HG03039 (cell line): ENCODE data around the gene CNTRL.
"Not testable (repeated sequence)": the region's sequence is repeated elsewhere in the genome, so short reads cannot be mapped to it uniquely, and the experiment has no call there.

Source experiments
- ATAC-seq: cut with Tn5 transposase; IDR thresholded peaks from one replicate; pipeline ENCODE4 v1.9.1; 2021; ENCODE audit warnings: mild to moderate bottlenecking, moderate library complexity; ENCODE audit not compliant: unreplicated experiment

Gene CNTRL

DNA sequence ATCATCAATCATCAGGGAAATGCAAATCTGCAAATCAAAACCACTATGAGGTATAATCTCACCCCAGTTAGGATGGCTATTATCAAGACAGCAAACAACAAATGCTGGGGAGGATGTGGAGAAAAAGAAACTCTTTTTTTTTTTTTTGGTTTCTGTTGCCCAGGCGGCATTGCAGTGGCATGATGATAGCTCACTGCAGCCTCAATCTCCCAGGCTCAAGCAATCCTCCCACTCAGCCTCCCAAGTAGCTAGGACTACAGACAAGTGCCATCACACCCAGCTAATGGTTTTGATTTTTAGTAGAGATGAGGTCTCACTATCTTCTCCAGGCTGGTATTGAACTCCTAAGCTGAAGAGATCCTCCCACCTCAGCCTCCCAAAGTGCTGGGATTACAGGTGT, 5.4 kb upstream of the CNTRL start:
- ATAC-seq = no peak

DNA sequence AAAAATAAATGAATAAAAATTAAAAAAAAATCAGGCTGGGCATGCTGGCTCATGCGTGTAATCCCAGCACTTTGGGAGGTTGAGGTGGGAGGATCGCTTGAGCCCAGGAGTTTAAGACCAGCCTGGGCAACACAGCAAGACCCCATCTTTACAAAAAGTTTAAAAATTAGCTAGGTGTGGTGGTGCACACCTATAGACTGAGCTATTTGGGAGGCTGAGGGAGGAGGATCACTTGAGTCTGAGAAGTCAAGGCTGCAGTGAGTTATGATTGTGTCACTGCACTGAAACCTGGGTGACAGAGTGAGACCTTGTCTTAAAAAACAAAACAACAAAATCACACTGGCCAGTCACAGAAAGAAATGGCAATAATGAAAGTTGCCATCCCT, 3.4 kb upstream of the CNTRL start:
- ATAC-seq = no peak

DNA sequence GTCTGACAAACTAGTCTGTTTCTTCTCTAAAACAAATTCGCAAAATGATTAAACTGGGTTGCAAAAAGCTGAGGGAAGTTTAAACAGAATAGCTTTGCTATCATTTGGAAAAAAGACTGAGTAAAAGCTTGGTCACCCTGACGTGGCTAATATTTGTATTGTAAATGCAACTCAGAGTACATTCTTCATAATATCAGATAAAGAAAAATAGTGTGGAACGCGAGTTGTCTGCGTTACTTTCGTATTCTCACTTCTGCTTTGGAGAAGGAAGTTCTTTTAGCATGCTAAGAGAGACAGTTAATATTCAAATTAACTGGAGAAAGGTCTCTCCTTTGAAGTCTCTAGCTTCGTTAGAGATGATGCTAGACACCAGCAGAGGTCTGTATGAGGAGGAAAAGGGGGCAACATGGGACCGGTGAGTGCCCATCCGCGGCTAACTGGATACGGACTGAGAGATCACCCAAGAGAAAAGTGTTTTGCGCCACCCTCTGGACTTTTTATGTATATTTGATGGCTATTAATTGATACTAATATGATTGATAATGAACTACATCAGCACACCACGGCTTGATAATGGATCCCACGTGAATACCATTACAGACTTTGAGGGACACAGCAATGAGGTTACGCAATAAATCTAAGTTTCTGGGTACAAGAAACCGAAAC, 2.9 kb upstream of the CNTRL start:
- no peak for ATAC-seq

DNA sequence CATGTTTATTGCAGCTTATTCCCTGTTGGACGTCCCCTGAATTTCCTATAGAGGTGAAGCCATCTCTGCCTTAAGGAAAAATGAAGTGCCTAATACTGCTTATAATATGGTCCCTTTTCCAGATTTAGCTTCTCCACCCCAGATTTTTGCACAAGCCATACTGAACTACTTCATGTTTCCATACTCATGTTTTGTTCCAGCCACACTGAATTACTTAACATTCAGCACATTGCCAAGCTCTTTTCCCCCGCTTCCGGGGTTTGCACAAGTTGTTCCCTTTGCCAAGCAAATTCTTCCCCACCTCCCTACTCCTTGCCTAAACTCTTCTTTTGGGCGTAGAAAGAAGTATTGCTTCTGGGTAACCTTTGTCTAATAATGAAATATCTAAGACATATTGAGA, 1.7 kb upstream of the CNTRL start:
- ATAC-seq = no peak

DNA sequence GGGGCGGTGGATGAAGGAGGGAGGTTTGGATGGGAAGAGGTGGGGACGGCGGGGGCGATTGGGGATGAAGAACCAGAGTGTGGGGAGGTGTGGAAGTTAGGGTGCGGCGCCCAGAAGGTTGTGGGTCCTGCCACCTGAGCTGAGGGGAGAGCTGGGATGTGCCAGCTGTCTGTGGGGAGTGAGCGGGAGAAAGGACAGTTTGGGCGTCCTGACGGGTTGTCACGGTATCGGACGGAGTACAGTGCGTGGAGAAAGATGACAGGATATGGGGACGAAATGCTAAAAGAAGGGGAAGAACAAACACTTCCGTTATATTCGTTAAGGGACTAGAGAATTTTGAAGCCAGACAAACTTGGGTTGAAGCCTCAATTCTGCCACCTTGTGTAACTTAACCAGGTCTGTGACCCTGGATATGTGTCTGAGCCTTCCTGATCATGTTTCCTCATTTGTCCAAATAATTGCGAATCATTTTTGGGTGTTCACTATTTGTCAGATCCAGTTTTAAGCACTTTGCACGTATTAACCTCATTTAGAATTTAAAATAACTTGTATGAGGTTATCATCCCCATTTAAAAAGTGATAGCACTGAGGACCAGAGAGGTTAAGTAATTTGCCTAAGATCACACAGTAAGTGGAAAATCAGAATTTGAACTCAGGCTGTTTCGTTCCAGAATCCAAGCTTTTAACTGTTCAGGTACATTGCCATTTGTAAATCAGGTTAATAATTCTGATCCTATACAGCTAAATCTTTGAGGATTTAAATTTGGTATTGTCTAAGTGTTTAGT, 689 bp downstream of the CNTRL start:
- ATAC-seq = peak; percentile 2

DNA sequence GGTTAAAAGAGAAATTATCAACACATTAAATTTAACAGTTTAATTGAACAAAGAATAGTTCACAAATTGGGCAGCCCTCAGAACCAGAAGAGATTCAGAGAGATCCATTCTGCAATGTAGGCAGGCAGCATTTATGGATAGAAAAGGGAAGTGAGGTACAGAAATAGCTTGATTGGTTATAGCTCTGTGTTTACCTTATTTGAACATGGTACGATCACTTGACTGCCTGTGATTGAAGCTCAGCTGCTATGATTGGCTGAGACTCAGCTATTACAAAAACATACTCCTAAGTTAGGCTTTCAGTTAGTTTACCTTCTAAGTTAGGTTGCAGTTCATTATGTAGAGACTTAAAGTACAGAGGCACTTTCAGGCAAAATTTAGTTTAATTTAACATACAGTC, 7.3 kb downstream of the CNTRL start:
- ATAC-seq = no peak

DNA sequence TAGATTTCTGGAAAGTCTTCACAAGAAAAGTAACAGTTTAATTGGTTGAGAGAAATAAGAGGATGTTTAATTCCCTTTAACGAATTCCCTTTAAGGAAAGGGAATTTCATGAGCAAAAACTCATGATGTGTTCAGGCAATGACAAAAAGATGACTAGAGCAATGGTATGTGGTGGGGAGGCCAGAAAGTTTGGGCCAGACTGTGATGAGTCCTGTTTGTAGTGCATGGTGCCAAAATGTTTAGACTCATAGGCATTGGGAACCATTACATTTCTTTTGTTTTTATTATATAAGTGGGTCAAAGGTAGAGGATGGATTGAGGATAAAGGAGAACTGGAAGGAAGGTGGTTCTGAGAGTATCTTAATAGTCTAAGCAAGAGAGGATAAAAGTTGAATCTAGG, 10.9 kb downstream of the CNTRL start:
- ATAC-seq = no peak

DNA sequence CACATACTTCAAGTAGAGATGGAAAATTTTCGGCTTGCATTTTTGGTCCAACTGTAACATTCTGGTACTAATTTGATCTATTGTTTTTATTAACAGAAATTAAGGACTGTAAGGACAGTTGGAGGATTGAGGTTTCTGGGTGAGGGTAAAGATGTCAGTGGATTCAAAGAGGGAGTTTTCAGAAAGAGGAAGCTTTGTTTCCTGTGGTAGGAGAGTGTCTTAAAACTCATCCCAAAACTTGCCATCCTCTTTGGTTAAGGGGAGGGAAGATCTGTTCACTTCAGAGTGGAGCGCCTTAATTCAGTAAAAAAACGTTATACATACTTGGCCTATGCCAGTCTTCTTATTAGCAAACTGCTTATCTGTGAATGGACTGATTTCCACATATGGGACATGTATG, 13.8 kb downstream of the CNTRL start:
- no peak for ATAC-seq

DNA sequence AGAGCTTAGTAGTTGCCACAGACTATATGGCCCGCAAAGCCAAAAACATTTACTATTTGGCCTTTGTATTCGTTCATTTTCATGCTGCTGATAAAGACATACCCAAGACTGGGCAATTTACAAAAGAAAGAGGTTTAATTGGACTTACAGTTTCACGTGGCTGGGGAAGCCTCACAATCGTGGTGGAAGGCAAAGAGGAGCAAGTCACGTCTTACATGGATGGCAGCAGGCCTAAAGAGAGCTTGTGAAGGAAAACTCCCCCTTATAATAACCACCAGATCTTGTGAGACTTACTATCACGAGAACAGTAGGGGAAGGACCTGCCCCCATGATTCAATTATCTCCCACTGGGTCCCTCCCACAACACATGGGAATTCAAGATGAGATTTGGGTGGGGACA, 16.0 kb downstream of the CNTRL start:
- ATAC-seq = not testable (repeated sequence)

DNA sequence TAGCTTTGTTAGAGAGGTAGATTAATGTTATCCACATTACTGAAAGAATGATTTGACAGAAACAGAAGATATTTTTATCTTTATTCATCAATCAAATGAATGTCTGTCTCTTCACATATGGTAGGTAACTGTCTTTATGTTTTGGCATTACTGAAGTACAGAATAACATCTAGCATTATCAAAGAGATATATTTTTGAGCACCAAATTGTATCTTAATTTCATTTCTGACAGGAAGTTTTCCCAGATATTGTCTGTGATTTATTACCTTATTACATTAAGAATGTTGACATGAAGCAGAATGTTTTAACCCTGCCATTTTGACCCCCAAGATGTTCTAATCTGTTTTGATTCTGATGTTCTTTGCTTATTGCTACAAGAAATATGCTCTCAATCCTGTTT, 20.3 kb downstream of the CNTRL start:
- ATAC-seq = no peak

DNA sequence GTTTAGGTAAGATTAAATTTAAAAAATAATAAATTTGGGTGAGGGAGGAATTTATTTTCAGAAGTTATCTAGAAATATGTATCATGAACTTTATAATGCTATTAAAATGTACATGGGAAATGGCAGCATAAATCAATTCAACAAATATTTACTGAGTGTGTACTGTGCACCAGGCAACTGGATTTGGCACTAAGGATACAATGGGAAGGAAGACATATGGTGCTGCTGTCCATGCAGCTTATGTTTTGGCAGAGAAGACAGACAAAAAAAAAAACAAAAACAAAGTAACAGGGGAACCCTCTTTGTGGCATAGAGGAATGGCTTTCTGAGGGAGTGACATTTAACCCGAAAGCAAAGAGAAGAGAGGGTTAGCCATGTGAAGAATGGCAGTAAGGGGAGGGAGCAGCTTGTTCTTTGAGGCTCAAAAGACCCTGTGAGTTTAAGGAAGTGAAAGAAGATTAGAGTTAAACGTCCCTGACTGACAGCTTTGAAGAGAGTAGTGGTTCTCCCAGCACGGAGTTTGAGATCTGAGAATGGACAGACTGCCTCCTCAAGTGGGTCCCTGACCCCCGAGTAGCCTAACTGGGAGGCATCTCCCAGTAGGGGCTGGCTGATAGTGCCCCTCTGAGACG, 23.9 kb downstream of the CNTRL start:
- no peak for ATAC-seq

DNA sequence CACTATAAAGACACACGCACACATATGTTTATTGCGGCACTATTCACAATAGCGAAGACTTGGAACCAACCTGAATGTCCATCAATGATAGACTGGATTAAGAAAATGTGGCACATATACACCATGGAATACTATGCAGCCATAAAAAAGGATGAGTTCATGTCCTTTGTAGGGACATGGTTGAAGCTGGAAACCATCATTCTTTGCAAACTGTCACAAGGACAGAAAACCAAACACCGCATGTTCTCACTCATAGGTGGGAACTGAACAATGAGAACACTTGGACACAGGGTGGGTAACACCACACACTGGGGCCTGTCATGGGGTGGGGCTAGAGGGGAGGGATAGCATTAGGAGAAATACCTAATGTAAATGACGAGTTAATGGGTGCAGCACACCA, 29.3 kb downstream of the CNTRL start:
- not testable (repeated sequence) for ATAC-seq

DNA sequence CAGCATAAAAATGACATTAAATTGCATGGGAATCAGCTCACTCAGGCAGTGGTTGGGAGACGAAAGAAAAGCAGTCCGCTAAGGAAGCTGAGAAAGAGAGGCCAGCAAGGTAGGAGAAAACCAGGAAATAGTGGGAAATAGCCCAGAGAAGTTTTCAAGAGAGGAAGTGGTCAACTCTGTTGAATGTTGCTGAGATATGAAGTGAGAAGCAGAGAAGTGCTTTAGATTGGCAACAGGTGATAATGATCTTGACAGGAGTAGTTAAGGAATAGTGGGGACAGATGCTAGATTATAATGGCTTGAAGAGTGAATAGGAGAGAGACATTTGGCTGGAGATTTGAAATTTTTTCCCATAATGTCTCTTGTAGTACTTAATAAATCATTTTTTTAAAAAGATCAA, 30.8 kb downstream of the CNTRL start:
- ATAC-seq = no peak

DNA sequence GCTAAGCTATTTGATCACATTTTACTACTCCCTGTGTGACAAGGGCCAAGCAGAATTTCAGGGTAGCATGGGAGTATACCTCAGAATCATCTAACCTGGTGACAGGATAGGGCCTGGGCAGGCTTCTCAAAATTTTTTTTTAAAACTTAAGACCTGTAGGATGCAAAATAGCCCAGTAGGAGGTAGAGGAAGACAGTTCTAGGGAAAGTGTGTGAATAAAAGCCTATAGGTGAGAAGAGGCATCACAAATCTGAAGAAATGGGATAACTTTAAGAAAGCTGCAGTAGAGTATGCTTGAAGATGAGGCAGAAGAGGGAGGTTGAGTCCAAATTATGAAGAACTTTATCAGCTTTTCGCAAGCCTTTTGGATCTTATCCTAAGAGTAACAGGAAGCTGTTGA, 32.3 kb downstream of the CNTRL start:
- no peak for ATAC-seq

DNA sequence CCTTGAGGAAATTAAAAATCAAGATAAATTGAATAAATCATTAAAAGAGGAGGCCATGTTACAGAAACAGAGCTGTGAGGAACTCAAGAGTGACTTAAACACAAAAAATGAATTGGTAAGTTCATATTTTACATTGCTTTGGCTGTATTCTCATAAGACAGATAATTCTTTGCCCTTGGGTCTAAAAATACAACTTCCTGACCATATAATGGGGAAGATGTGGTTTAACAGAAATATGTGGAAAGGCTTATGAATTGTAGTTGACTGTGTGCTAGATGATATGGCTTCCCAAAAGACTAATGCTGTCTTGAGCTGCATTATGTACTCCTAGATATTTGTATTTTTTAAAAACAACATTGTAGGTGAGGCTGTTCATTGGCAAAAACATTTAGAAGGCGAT, 33.1 kb downstream of the CNTRL start:
- no peak for ATAC-seq

DNA sequence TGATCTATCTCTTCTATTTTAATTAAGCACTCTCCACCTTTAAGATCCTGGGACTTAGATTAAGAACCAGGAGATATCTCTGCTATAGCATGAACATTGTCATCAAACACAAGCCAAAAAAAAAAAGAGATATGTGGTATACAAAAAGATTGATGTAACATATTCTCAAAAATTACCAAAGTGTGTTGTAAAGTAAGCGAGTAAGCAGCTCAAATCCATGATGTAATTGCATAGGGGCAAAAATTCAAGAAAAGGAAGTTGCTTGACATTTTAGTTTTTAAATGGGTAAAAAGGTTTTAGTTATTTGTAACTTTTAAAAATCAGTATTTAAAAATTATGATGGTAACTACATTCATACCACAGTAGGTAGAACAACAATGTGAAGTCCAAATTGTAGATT, 40.7 kb downstream of the CNTRL start:
- no peak for ATAC-seq

DNA sequence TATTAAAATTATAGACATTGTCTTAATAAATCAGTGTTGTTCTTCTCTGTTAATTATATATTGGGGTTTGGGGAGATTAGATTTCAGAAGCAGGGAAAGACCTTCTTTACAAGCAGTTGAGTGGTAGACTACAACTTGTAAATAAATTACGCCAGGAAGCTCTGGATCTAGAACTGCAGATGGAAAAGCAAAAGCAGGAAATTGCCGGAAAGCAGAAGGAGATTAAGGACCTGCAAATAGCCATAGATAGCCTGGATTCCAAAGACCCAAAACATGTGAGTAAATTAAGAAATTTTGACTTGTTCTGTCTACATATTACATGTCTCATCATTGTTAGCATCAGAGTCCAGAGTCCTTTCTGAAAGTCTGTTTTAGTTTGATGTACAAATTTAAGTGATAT, 43.5 kb downstream of the CNTRL start:
- ATAC-seq = no peak

DNA sequence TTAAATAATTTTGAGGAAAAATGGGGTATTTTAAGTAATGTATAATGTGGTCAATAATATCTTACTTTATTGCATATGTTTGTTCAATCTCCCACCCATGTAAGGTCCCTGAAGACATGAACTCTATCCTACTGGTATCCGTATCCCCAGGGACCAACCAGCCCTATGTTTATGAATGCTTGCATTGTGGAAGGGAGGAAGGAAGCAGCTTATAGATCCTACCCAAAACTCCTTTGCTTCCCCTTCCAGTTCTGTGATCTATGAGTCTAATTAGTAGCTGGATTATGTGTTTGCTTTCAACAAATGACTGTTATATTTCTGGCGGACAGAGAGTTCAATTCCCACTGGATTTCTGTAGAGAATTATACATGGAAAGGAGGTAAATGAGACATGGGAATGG, 45.6 kb downstream of the CNTRL start:
- ATAC-seq = no peak

DNA sequence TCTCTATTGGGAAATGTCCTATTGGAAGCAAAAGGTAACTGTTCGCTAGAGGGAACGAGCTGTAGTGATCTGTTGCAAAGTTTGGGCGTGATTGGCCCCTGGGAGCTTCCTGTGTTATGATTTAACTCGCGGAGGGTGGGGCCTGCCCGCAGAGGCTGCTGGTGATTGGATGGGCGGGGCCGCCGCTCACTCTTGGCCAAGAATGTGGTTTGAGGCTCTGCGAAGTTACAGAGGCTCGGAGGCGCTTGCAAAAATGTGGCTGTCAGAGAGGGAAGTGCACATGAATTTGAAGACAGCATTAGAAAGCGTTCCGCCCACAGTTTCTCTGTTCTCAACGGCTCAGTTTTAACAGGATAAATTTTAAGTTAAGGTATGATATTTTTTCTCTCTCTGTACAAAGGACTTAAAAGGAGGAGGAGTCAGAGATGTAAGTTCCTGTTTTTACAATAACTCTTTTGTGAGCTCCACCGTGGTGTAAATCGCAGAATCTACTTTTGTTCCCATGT, 46.9 kb downstream of the CNTRL start:
- ATAC-seq = peak; percentile 96

DNA sequence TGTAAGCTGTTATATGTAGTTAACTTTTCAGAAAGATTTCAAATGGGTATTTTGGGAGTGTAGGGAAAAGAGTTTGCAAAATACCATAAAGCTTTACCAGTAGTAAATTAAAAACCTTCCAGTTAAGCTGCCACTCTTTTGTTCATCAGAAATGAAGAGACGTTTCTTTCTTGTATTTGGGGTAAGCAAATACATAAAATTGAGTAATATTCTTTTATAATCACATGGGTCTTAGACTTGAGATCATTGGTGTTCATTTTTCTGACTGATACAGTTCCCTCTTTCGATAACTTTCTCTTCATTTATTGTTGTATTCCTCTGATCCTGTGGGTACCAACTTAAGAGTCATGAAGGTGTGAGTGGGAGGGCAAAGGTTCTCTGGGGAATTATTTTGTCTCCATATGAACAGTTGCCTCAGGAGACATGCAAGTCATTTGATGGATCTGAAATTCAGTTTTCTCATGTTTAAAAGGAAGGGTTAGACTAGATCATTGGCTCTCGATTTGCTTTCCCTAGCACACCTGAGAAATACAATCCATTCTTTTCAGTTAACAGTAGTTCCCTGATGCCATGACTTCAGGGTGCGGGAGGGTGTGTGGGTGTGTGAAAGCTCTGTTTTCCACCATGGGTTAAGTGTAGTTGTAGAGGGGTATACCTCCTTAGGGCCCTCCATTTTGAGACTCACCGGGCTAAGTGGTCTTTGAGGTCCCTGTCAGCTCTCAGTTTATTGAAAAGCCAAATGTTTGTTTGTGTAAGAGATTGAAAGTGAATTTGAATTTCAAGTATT, 47.7 kb downstream of the CNTRL start:
- ATAC-seq = no peak

DNA sequence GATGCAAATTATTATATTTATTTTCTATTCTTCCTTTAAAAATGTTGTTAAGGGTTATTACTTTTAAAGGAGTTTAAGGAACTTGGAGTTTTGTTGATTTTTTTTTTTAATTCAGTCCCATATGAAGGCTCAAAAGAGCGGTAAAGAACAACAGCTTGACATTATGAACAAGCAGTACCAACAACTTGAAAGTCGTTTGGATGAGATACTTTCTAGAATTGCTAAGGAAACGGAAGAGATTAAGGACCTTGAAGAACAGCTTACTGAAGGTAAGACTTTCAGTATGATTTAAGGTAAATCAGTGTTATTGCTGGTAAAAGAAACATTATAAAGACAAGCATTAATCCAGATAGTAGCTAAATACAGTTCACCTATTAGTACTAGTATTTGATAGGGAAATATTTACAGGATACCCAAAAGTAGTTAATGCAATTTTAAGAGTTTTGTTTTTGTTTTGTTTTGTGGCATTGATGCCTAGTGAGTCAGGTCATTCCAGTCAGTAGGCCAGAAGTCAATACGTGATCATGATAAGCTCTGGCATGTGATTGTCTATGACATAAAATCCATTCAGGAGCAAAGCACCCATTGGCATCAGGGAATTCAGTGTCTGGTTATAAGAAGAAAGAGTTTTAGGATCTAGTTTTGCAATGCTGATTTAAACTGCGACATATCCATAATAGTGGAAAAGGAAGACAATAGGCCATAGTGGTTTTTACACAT, 49.2 kb downstream of the CNTRL start:
- ATAC-seq = no peak
